Endodermal cell (in vitro differentiated cells): ENCODE results near the gene AHI1. TPM values are rescaled to one million over a fixed set of nuclear protein-coding genes. Genes with fewer than 3 reads are reported as not detected.
A peak's percentile ranks its signal among the peaks of the same experiment; 100 is the strongest.

ENCODE experiments used
- DNase-seq: peaks from one replicate; pipeline ENCODE4 v3.0.0-alpha.2; 2017
- H3K27ac ChIP-seq: 2 replicates; pipeline ENCODE4 v1.5.1; 2013; ENCODE audit warnings: mild to moderate bottlenecking, low read depth, low read length, moderate library complexity
- H3K27me3 ChIP-seq: 2 replicates; pipeline ENCODE4 v1.6.1; 2013; ENCODE audit warnings: mild to moderate bottlenecking, low read length, moderate library complexity; ENCODE audit not compliant: insufficient read depth, control insufficient read depth, poor library complexity, severe bottlenecking
- H3K36me3 ChIP-seq: 2 replicates; pipeline ENCODE4 v1.7.0; 2013; ENCODE audit warnings: mild to moderate bottlenecking, low read length, moderate library complexity; ENCODE audit not compliant: control insufficient read depth, insufficient read depth
- H3K4me1 ChIP-seq: one replicate; pipeline ENCODE4 v1.7.0; 2013; ENCODE audit warnings: low read length; ENCODE audit not compliant: control insufficient read depth, insufficient read depth
- H3K4me3 ChIP-seq: 2 replicates; pipeline ENCODE4 v1.5.1; 2013; ENCODE audit warnings: mild to moderate bottlenecking, low read length, moderate library complexity
- H3K9ac ChIP-seq: 2 replicates; pipeline ENCODE4 v1.6.1; 2013; ENCODE audit warnings: mild to moderate bottlenecking, low read length, moderate library complexity; ENCODE audit not compliant: poor library complexity, severe bottlenecking; ENCODE audit errors: extremely low read depth
- H3K9me3 ChIP-seq: 2 replicates; pipeline ENCODE4 v1.6.1; 2013; ENCODE audit warnings: mild to moderate bottlenecking, low read length, moderate library complexity; ENCODE audit not compliant: control insufficient read depth
- H3K27ac Mint-ChIP-seq: 2 replicates; pipeline ENCODE4 v1.8.0; 2020; ENCODE audit warnings: mixed read lengths
- H3K27me3 Mint-ChIP-seq: 2 replicates; pipeline ENCODE4 v1.8.0; 2021; ENCODE audit warnings: mild to moderate bottlenecking, mixed read lengths; ENCODE audit not compliant: insufficient read depth
- H3K36me3 Mint-ChIP-seq: 2 replicates; pipeline ENCODE4 v1.8.0; 2020; ENCODE audit warnings: low read depth, mixed read lengths
- H3K4me1 Mint-ChIP-seq: 2 replicates; pipeline ENCODE4 v1.8.0; 2020; ENCODE audit warnings: mixed read lengths
- H3K4me3 Mint-ChIP-seq: 2 replicates; pipeline ENCODE4 v1.8.0; 2020; ENCODE audit warnings: mild to moderate bottlenecking, moderate library complexity, mixed read lengths
- H3K9me3 Mint-ChIP-seq: 2 replicates; pipeline ENCODE4 v1.8.0; 2020; ENCODE audit warnings: mild to moderate bottlenecking, mixed read lengths
- WGBS, 2 experiments: methylation state at CpG; one replicate each; pipeline versions ENCODE4 v1.1.5 to v1.1.7; 2013; ENCODE audit warnings: missing lambda C conversion rate in 2 of 2, mixed read lengths in 1 of 2; ENCODE audit not compliant: insufficient coverage in 1 of 2, insufficient read length in 1 of 2; 5-methylcytosine and 5-hydroxymethylcytosine counted together
- long read RNA-seq, 4 experiments: library from polyadenylated mRNA in 2 of 4; library from RNA in 1 of 4; library from capped mRNA in 1 of 4; stranded (forward) in 3 of 4; unstranded in 1 of 4; transcript quantifications; one replicate each; pipeline ENCODE4 v2.0.0, GENCODE V29; 2020 to 2021; ENCODE audit warnings: inconsistent platforms in 1 of 4
- polyA plus RNA-seq, 2 experiments: library from polyadenylated mRNA; stranded (reverse); fragments of 50-300 nt; gene quantifications; one replicate each; pipeline ENCODE4 v1.2.3, GENCODE V29; 2013
- total RNA-seq, 2 donors: library from RNA; stranded (reverse); fragmentation: NEBNext Ultra II Directional in 1 of 2; extraction: Animal tissue kit (Norgen Biotek cat#: 25700) in 1 of 2; gene quantifications; 2 replicates in 1 of 2; 3 replicates in 1 of 2; pipeline ENCODE4 v1.2.1, GENCODE V29; 2021
- TF ChIP-seq, protein P1 (sequence below): fragments of 200-600 bp; sonication (generic); conservative IDR thresholded peaks from 2 replicates; pipeline ENCODE4 v1.5.0; 2021; ENCODE audit warnings: antibody characterized with exemption, mild to moderate bottlenecking

The AHI1 gene
- 10 to 100 TPM; 24.9 to 34.9 TPM for total RNA-seq
- polyA plus RNA-seq (2013, experiment 1 of 2): 20.2 TPM
- polyA plus RNA-seq (2013, experiment 2 of 2): 20.0 TPM
- long read RNA-seq, experiment 1, partial matches to known transcripts: 1 of 3 reads
- long read RNA-seq, experiment 1, other reads (novel, unspliced or antisense): 2 of 3 reads
- long read RNA-seq, experiment 2, full-length matches to known transcripts: 11 of 37 reads
- long read RNA-seq, experiment 2, partial matches to known transcripts: 5 of 37 reads
- long read RNA-seq, experiment 2, other reads (novel, unspliced or antisense): 21 of 37 reads
- long read RNA-seq, experiment 3, partial matches to known transcripts: 12 of 20 reads
- long read RNA-seq, experiment 3, other reads (novel, unspliced or antisense): 8 of 20 reads
- long read RNA-seq, experiment 4, partial matches to known transcripts: 60 of 66 reads
- long read RNA-seq, experiment 4, other reads (novel, unspliced or antisense): 6 of 66 reads

DNA sequence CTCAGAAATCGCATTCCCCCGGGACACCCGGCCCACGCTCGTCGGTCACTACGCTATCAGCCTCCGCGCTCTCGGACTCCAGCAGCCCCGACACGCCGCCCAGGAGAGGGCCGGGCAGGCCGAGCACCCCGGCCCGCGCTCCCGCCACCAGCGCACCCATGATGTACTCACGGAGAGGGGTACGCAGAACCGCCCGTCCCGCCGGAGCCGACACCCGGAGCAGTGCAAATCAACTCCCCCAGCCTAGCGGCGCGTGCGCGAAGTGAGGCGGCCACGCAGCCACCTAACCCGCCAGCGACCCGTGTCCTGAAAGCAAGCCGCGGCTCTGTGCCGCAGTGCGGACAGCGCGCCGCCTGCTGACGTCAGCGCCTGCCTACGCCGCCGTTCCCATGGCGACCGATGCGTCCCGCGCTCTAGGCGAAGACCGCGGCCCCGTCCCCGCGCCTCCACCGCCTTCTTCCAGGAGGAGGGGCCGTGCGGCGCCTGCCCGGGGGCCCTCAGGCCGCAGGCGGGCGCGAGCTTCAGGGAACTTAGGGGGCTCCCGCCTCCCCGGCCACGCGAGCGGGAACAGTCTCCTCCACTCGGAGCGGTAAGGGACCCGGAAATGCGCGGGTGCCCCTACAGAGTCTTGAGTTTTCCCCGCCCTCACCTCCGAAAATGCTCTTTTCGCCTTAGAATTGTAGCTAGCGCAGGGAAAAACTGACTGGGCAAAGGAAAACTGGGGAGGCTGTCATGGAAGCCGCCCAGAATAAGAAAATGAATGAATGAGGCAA is at the start of gene AHI1:
Gene AHI1, minus strand, starts transcription at position 329 of the 773 bp plus-strand sequence. CDS start 5,503 bp downstream, outside the sequence.
- Histone ChIP-seq H3K36me3 (no peaks in the 10 kb centered on the region), H3K27me3 (no peaks in the 10 kb centered on the region), H3K9ac (peak within 1 kb of the TSS; percentile 87), H3K4me3 (peak within 1 kb of the TSS; percentile 86), H3K27ac (peak within 1 kb of the TSS; percentile 88), H3K4me1 (no peaks in the 10 kb centered on the region), H3K9me3 (no peaks in the 10 kb centered on the region)
- 0% methylated on average over 45 to 85 of the region's 85 CpGs for WGBS, 2 experiments
- Mint-ChIP-seq H3K36me3 (peaks cover 7% of the 10 kb centered on the region), H3K27me3 (no peaks in the 10 kb centered on the region), H3K4me3 (no peak within 1 kb of the TSS), H3K4me1 (peaks cover 13% of the 10 kb centered on the region), H3K9me3 (no peaks in the 10 kb centered on the region), H3K27ac (peak within 1 kb of the TSS; percentile 90)
- DNase-seq: peak; percentile 96
- TF ChIP-seq, protein P1, sequence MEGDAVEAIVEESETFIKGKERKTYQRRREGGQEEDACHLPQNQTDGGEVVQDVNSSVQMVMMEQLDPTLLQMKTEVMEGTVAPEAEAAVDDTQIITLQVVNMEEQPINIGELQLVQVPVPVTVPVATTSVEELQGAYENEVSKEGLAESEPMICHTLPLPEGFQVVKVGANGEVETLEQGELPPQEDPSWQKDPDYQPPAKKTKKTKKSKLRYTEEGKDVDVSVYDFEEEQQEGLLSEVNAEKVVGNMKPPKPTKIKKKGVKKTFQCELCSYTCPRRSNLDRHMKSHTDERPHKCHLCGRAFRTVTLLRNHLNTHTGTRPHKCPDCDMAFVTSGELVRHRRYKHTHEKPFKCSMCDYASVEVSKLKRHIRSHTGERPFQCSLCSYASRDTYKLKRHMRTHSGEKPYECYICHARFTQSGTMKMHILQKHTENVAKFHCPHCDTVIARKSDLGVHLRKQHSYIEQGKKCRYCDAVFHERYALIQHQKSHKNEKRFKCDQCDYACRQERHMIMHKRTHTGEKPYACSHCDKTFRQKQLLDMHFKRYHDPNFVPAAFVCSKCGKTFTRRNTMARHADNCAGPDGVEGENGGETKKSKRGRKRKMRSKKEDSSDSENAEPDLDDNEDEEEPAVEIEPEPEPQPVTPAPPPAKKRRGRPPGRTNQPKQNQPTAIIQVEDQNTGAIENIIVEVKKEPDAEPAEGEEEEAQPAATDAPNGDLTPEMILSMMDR: peak; percentile 24

DNA sequence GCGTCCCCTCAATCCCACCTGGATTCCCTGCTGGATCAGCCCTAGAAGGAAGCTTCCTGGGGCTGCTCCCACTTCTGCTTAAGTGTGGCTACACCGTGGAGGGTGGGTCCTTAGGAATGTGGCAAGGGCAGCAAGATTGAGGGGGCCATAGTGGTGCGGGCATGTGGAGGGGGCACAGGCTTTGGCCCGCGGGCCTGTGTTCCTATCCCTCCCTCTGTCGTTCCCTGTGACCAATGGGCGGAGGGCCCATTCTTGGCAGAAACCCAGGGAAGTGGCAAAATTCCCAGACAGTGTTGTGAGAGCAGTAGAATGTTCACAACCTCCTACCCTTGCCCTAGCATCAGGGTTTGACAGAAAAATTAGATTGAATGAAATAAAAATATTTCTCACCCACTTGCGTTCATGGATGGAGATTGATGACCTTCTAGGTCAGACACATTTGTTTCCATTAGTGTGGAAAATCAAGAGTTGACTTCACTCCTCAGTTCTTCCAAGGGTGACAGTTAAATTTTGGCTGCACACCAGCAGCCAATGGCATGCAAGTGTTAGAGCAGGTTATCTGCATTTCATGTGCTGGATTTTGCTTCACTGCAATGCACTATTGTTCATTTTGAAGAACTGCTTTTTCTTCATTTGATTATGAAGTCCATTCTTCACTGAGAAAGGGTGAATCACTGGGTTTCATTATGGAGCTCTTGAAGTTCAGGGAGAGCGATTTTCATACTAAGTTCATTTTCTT is 49.3 kb upstream of the AHI1 start:
- H3K27me3 Mint-ChIP-seq: no peaks in the 10 kb centered on the region
- no peak overlapping the region for H3K27ac Mint-ChIP-seq
- no peak overlapping the region for H3K27ac ChIP-seq
- H3K4me1 ChIP-seq: no peaks in the 10 kb centered on the region
- no peak for DNase-seq
- H3K27me3 ChIP-seq: no peaks in the 10 kb centered on the region
- TF ChIP-seq, protein P1: no peak
- no peaks in the 10 kb centered on the region for H3K4me1 Mint-ChIP-seq
- H3K9me3 ChIP-seq: no peaks in the 10 kb centered on the region
- no peaks in the 10 kb centered on the region for H3K36me3 Mint-ChIP-seq
- no peaks in the 10 kb centered on the region for H3K9me3 Mint-ChIP-seq
- 90 to 94% methylated on average over 2 to 9 of the region's 9 CpGs for WGBS, 2 experiments
- no peak overlapping the region for H3K4me3 Mint-ChIP-seq
- no peaks in the 10 kb centered on the region for H3K36me3 ChIP-seq
- no peak overlapping the region for H3K9ac ChIP-seq
- no peak overlapping the region for H3K4me3 ChIP-seq

DNA sequence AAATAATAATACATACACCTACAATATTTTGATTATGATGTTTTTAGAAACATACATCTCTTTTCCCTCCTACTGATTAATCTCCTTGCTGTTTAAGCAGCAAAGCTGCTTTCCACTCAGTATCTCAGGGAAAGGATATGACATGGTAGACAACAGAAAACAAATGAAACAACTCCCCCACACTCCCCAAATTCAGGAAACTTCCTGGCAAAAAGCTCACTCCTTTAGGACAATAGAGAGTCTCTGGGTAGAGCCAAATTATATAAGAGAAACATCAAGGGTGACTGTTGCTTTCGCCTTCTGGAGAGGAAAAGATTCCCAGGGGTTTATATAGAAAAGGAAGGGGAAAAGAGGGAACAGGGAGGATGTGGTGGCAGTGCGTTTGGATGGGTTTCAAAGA is 48.7 kb upstream of the AHI1 start:
- H3K36me3 Mint-ChIP-seq: no peaks in the 10 kb centered on the region
- Histone ChIP-seq H3K27ac (no peak overlapping the region), H3K4me3 (no peak overlapping the region), H3K9me3 (no peaks in the 10 kb centered on the region), H3K27me3 (no peaks in the 10 kb centered on the region), H3K9ac (no peak overlapping the region), H3K4me1 (no peaks in the 10 kb centered on the region), H3K36me3 (no peaks in the 10 kb centered on the region)
- DNase-seq: no peak
- no peaks in the 10 kb centered on the region for H3K27me3 Mint-ChIP-seq
- 91% methylated on average over 2 of the region's 2 CpGs; no CpG with 5 or more reads in 1 of the 2 experiments for WGBS, 2 experiments
- H3K4me1 Mint-ChIP-seq: no peaks in the 10 kb centered on the region
- no peaks in the 10 kb centered on the region for H3K9me3 Mint-ChIP-seq
- TF ChIP-seq, protein P1: no peak
- no peak overlapping the region for H3K27ac Mint-ChIP-seq
- no peak overlapping the region for H3K4me3 Mint-ChIP-seq
